ENCODE data around the gene STYXL2.

STYXL2 gene

DNA sequence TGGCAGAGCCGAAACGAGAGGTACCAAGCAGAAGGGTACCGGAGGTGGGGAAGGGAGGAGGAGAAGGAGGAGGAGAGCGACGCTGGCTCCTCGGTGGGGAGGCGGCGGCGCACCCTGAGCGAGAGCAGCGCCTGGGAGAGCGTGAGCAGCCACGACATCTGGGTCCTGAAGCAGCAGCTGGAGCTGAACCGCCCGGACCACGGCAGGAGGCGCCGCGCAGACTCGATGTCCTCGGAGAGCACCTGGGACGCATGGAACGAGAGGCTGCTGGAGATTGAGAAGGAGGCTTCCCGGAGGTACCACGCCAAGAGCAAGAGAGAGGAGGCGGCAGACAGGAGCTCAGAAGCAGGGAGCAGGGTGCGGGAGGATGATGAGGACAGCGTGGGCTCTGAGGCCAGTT, 32.4 kb downstream of the STYXL2 start:
- no peak overlapping the region for H3K9ac ChIP-seq (ENCODE audit: low read length)
- no peaks in the 10 kb centered on the region for H3K27me3 ChIP-seq (ENCODE audit: insufficient read depth, low read length)
- H4K20me1 ChIP-seq (ENCODE audit: insufficient read depth, low read length), result no peaks in the 10 kb centered on the region
- no peak overlapping the region for H3K27ac ChIP-seq (ENCODE audit: low read depth, low read length, poor library complexity, severe bottlenecking)
- no peaks in the 10 kb centered on the region for H3K9me2 ChIP-seq (ENCODE audit: low read depth, low read length)
- no peak for TF ChIP-seq EZH2 (IDR thresholded peaks at IDR 0.05; ENCODE audit: borderline replicate concordance, low read length)
- H3K9me3 ChIP-seq (ENCODE audit: low read length), result no peaks in the 10 kb centered on the region
- no peaks in the 10 kb centered on the region for H3F3A ChIP-seq (ENCODE audit: insufficient read depth, low read length)
- H3K4me1 ChIP-seq (ENCODE audit: insufficient read depth, low read length, severe bottlenecking), result no peaks in the 10 kb centered on the region
- no peak overlapping the region for H3K4me2 ChIP-seq (ENCODE audit: low read length)
- H3K36me3 ChIP-seq (ENCODE audit: insufficient read depth, low read length), result no peaks in the 10 kb centered on the region
- no peak overlapping the region for H2AFZ ChIP-seq (ENCODE audit: low read length)
- no peak overlapping the region for H3K4me3 ChIP-seq (ENCODE audit: low read depth, low read length, poor library complexity, severe bottlenecking)
- no peaks in the 10 kb centered on the region for H3K79me2 ChIP-seq (ENCODE audit: insufficient read depth, low read length)

DNA sequence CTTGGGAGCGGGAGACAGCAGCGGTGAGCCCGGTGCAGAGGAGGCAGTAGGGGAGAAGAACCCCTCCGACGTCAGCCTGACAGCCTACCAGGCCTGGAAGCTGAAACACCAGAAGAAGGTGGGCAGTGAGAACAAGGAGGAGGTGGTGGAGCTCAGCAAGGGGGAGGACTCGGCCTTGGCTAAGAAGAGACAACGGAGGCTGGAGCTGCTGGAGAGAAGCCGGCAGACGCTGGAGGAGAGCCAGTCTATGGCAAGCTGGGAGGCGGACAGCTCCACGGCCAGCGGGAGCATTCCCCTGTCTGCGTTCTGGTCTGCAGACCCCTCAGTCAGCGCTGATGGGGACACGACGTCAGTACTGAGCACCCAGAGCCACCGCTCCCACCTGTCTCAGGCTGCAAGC, 32.9 kb downstream of the STYXL2 start:
- Histone ChIP-seq H3K9me3 (ENCODE audit: low read length) (no peaks in the 10 kb centered on the region), H3K27ac (ENCODE audit: low read depth, low read length, poor library complexity, severe bottlenecking) (no peak overlapping the region), H3K36me3 (ENCODE audit: insufficient read depth, low read length) (no peaks in the 10 kb centered on the region), H3K4me2 (ENCODE audit: low read length) (no peak overlapping the region), H3F3A (ENCODE audit: insufficient read depth, low read length) (no peaks in the 10 kb centered on the region), H3K9me2 (ENCODE audit: low read depth, low read length) (no peaks in the 10 kb centered on the region), H4K20me1 (ENCODE audit: insufficient read depth, low read length) (no peaks in the 10 kb centered on the region), H3K27me3 (ENCODE audit: insufficient read depth, low read length) (no peaks in the 10 kb centered on the region), H2AFZ (ENCODE audit: low read length) (no peak overlapping the region), H3K4me3 (ENCODE audit: low read depth, low read length, poor library complexity, severe bottlenecking) (no peak overlapping the region), H3K79me2 (ENCODE audit: insufficient read depth, low read length) (no peaks in the 10 kb centered on the region), H3K9ac (ENCODE audit: low read length) (no peak overlapping the region), H3K4me1 (ENCODE audit: insufficient read depth, low read length, severe bottlenecking) (no peaks in the 10 kb centered on the region)
- TF ChIP-seq EZH2 (IDR thresholded peaks at IDR 0.05; ENCODE audit: borderline replicate concordance, low read length), result no peak
- TF ChIP-seq, protein P1, sequence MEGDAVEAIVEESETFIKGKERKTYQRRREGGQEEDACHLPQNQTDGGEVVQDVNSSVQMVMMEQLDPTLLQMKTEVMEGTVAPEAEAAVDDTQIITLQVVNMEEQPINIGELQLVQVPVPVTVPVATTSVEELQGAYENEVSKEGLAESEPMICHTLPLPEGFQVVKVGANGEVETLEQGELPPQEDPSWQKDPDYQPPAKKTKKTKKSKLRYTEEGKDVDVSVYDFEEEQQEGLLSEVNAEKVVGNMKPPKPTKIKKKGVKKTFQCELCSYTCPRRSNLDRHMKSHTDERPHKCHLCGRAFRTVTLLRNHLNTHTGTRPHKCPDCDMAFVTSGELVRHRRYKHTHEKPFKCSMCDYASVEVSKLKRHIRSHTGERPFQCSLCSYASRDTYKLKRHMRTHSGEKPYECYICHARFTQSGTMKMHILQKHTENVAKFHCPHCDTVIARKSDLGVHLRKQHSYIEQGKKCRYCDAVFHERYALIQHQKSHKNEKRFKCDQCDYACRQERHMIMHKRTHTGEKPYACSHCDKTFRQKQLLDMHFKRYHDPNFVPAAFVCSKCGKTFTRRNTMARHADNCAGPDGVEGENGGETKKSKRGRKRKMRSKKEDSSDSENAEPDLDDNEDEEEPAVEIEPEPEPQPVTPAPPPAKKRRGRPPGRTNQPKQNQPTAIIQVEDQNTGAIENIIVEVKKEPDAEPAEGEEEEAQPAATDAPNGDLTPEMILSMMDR (IDR thresholded peaks at IDR 0.05; ENCODE audit: low read length), result no peak

DNA sequence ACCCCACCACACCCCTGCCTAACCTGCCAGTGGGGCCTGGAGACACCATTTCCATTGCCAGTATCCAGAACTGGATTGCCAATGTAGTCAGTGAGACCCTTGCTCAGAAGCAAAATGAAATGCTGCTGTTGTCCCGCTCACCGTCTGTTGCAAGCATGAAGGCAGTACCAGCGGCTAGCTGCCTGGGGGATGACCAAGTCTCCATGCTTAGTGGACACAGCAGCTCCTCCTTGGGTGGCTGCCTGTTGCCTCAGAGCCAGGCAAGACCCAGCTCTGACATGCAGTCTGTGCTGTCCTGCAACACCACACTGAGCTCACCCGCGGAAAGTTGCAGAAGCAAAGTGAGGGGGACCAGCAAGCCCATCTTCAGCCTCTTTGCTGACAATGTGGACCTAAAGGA, 33.4 kb downstream of the STYXL2 start:
- H3K4me3 ChIP-seq (ENCODE audit: low read depth, low read length, poor library complexity, severe bottlenecking), result no peak overlapping the region
- no peaks in the 10 kb centered on the region for H3K9me3 ChIP-seq (ENCODE audit: low read length)
- H4K20me1 ChIP-seq (ENCODE audit: insufficient read depth, low read length), result no peaks in the 10 kb centered on the region
- no peaks in the 10 kb centered on the region for H3K4me1 ChIP-seq (ENCODE audit: insufficient read depth, low read length, severe bottlenecking)
- H3K79me2 ChIP-seq (ENCODE audit: insufficient read depth, low read length), result no peaks in the 10 kb centered on the region
- H3K36me3 ChIP-seq (ENCODE audit: insufficient read depth, low read length), result no peaks in the 10 kb centered on the region
- no peaks in the 10 kb centered on the region for H3F3A ChIP-seq (ENCODE audit: insufficient read depth, low read length)
- no peak overlapping the region for H3K4me2 ChIP-seq (ENCODE audit: low read length)
- H3K27ac ChIP-seq (ENCODE audit: low read depth, low read length, poor library complexity, severe bottlenecking), result no peak overlapping the region
- TF ChIP-seq, protein P1 (IDR thresholded peaks at IDR 0.05; ENCODE audit: low read length), result no peak
- TF ChIP-seq EZH2 (IDR thresholded peaks at IDR 0.05; ENCODE audit: borderline replicate concordance, low read length), result no peak
- no peak overlapping the region for H2AFZ ChIP-seq (ENCODE audit: low read length)
- no peak overlapping the region for H3K9ac ChIP-seq (ENCODE audit: low read length)
- no peaks in the 10 kb centered on the region for H3K9me2 ChIP-seq (ENCODE audit: low read depth, low read length)
- H3K27me3 ChIP-seq (ENCODE audit: insufficient read depth, low read length), result no peaks in the 10 kb centered on the region

DNA sequence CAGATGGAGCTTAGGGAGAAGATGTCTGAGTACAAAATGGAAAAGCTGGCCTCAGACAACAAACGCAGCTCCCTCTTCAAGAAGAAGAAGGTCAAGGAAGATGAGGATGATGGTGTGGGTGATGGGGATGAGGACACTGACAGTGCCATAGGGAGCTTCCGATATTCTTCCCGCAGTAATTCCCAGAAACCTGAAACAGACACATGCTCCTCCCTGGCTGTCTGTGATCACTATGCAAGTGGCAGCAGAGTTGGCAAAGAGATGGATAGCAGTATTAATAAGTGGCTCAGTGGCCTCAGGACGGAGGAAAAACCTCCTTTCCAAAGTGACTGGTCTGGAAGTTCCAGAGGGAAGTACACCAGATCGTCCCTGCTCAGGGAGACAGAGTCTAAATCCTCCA, 33.8 kb downstream of the STYXL2 start:
- no peak overlapping the region for H3K9ac ChIP-seq (ENCODE audit: low read length)
- H3F3A ChIP-seq (ENCODE audit: insufficient read depth, low read length), result no peaks in the 10 kb centered on the region
- H3K4me1 ChIP-seq (ENCODE audit: insufficient read depth, low read length, severe bottlenecking), result no peaks in the 10 kb centered on the region
- no peak overlapping the region for H3K4me2 ChIP-seq (ENCODE audit: low read length)
- H3K4me3 ChIP-seq (ENCODE audit: low read depth, low read length, poor library complexity, severe bottlenecking), result no peak overlapping the region
- H3K79me2 ChIP-seq (ENCODE audit: insufficient read depth, low read length), result no peaks in the 10 kb centered on the region
- no peaks in the 10 kb centered on the region for H4K20me1 ChIP-seq (ENCODE audit: insufficient read depth, low read length)
- H3K9me2 ChIP-seq (ENCODE audit: low read depth, low read length), result no peaks in the 10 kb centered on the region
- no peak overlapping the region for H2AFZ ChIP-seq (ENCODE audit: low read length)
- H3K9me3 ChIP-seq (ENCODE audit: low read length), result no peaks in the 10 kb centered on the region
- H3K27ac ChIP-seq (ENCODE audit: low read depth, low read length, poor library complexity, severe bottlenecking), result no peak overlapping the region
- no peaks in the 10 kb centered on the region for H3K27me3 ChIP-seq (ENCODE audit: insufficient read depth, low read length)
- no peaks in the 10 kb centered on the region for H3K36me3 ChIP-seq (ENCODE audit: insufficient read depth, low read length)
- TF ChIP-seq, protein P1 (IDR thresholded peaks at IDR 0.05; ENCODE audit: low read length), result no peak
- TF ChIP-seq EZH2 (IDR thresholded peaks at IDR 0.05; ENCODE audit: borderline replicate concordance, low read length), result no peak

Measured in OCI-LY1 (cell line).